Upper lobe of left lung (tissue), 6 donors: ENCODE measurements around the gene KCNJ2. TPM values are rescaled to one million over a fixed set of nuclear protein-coding genes. Genes with fewer than 3 reads are reported as not detected.
A peak's percentile ranks its signal among the peaks of the same experiment; 100 is the strongest.

Experiments used
- ATAC-seq, 2 donors: fragments of 200-7000 bp; cut with Tn5 transposase; one replicate each; pipeline ENCODE4 v1.9.1; 2022; ENCODE audit warnings: mild to moderate bottlenecking in 2 of 2, moderate library complexity in 2 of 2; ENCODE audit not compliant: low FRiP score in 2 of 2
- DNase-seq, 2 donors: peaks; one replicate each; pipeline ENCODE4 v3.0.0-alpha.2; 2019 to 2020
- H3K27ac ChIP-seq, 4 donors: fragments of 200-600 bp; sonication (generic); one replicate each; pipeline ENCODE4 v1.5.1; 2016 to 2019
- H3K27me3 ChIP-seq, 4 donors: fragments of 200-600 bp; sonication (generic); one replicate each; pipeline ENCODE4 v1.5.1; 2017 to 2019
- H3K36me3 ChIP-seq, 4 donors: fragments of 200-600 bp; sonication (generic); one replicate each; pipeline ENCODE4 v1.5.1; 2016 to 2019
- H3K4me1 ChIP-seq, 4 donors: fragments of 200-600 bp; sonication (generic); one replicate each; pipeline ENCODE4 v1.5.1; 2018 to 2019
- H3K4me3 ChIP-seq, 4 donors: fragments of 200-600 bp; sonication (generic); one replicate each; pipeline ENCODE4 v1.5.1; 2017 to 2019; ENCODE audit warnings: mild to moderate bottlenecking in 2 of 4, moderate library complexity in 1 of 4
- H3K9me3 ChIP-seq, 4 donors: fragments of 200-600 bp; sonication (generic); one replicate each; pipeline ENCODE4 v1.5.1; 2018 to 2019
- EP300 ChIP-seq, 4 donors: sonication (generic); formaldehyde crosslinking; IDR thresholded peaks; one replicate each; pipeline ENCODE4 v1.5.1; 2017; ENCODE audit warnings: antibody characterized with exemption in 4 of 4, control low read depth in 2 of 4
- POLR2A ChIP-seq, 4 donors: fragments of 450-650 bp; IDR thresholded peaks; one replicate each; pipeline ENCODE4 v1.5.1; 2016 to 2017; ENCODE audit warnings: antibody characterized with exemption in 4 of 4, mild to moderate bottlenecking in 2 of 4
- POLR2AphosphoS5 ChIP-seq, 2 donors: sonication (generic); formaldehyde crosslinking; IDR thresholded peaks; one replicate each; pipeline ENCODE4 v1.5.1; 2017; ENCODE audit warnings: antibody characterized with exemption in 2 of 2
- WGBS, 2 donors: methylation state at CpG; one replicate each; pipeline ENCODE4 v1.1.5; 2017 to 2018; 5-methylcytosine and 5-hydroxymethylcytosine counted together
- total RNA-seq, 6 donors: library from RNA; depleted of rRNA in 4 of 6; stranded (reverse); fragments of >200 nt in 4 of 6; gene quantifications; one replicate each; pipeline versions ENCODE4 v1.1.0 to v1.2.1, GENCODE V29; 2016 to 2021
- TF ChIP-seq, protein P1 (sequence below), 6 experiments: fragments of 450-650 bp in 4 of 6; fragments of 200-600 bp in 2 of 6; sonication (generic) in 2 of 6; IDR thresholded peaks; one replicate each; pipeline ENCODE4 v1.5.1; 2016 to 2019; ENCODE audit warnings: antibody characterized with exemption in 6 of 6
- donor health status: DM: no; HTN: no; CAD: no; lungs with moderate emphysema.
- donor health status: DM: no; HTN: yes; CAD: no; lungs with severe emphysema.

The KCNJ2 gene
- total RNA-seq, 6 donors from 2014 or later, result 4.2 to 24.2 (median 6.2) TPM

- peak overlapping the region in 3 of 4 donors; percentile 52 to 83 (median 69) for H3K4me3 ChIP-seq
These were observed 1.8 kb downstream of the KCNJ2 start for GRCh38 chr17:70171159-70171558.

GRCh38 chr17:70172449-70172848, 3.1 kb downstream of the KCNJ2 start:
- Histone ChIP-seq H3K4me3 (no peak overlapping the region), H3K4me1 (peaks cover 19 to 29% (median 22%) of the 10 kb centered on the region in 4 donors)
- ATAC-seq, result no peak

More at GRCh38 chr17:70171159-70171558, 1.8 kb downstream of the KCNJ2 start:
- H3K27ac ChIP-seq, result no peak overlapping the region
- peaks cover 19 to 29% (median 22%) of the 10 kb centered on the region in 4 donors for H3K4me1 ChIP-seq
- no peak for ATAC-seq
- no peaks in the 10 kb centered on the region for H3K27me3 ChIP-seq
- no peaks in the 10 kb centered on the region for H3K9me3 ChIP-seq
- peak in 1 of 2 donors; percentile 24 for DNase-seq
- TF ChIP-seq, protein P1, sequence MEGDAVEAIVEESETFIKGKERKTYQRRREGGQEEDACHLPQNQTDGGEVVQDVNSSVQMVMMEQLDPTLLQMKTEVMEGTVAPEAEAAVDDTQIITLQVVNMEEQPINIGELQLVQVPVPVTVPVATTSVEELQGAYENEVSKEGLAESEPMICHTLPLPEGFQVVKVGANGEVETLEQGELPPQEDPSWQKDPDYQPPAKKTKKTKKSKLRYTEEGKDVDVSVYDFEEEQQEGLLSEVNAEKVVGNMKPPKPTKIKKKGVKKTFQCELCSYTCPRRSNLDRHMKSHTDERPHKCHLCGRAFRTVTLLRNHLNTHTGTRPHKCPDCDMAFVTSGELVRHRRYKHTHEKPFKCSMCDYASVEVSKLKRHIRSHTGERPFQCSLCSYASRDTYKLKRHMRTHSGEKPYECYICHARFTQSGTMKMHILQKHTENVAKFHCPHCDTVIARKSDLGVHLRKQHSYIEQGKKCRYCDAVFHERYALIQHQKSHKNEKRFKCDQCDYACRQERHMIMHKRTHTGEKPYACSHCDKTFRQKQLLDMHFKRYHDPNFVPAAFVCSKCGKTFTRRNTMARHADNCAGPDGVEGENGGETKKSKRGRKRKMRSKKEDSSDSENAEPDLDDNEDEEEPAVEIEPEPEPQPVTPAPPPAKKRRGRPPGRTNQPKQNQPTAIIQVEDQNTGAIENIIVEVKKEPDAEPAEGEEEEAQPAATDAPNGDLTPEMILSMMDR (IDR thresholded peaks at IDR 0.05), result no peak
- TF ChIP-seq POLR2A (IDR thresholded peaks at IDR 0.05) (no peak), EP300 (IDR thresholded peaks at IDR 0.05) (no peak), POLR2AphosphoS5 (IDR thresholded peaks at IDR 0.05) (no peak)
- WGBS, 2 donors, result 51 to 58% methylated on average over 5 of the region's 5 CpGs
- peaks cover 3 to 13% (median 9%) of the 10 kb centered on the region in 4 donors for H3K36me3 ChIP-seq

DNA sequence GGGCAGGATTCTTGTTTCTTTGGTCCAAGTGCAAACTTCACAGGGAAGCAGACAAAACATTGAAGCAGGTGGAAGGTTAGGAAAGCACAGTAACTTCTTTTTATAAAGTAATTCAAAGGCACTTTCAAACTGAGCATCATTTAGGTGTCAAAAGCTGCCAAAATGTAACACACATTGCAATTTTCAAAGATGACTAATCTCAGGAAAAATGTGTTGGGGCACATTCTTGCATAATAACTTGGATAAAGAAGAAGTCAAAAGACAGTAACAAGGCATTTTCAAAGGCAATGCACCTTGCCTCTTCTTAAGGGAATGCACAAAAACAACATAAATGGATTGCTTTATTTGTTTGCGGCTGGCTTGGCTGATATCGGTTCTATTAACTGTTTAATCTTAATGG, 3.6 kb downstream of the KCNJ2 start:
- DNase-seq, result no peak
- Histone ChIP-seq H3K27ac (no peak overlapping the region), H3K27me3 (no peaks in the 10 kb centered on the region), H3K4me1 (peaks cover 15 to 29% (median 19%) of the 10 kb centered on the region in 4 donors), H3K9me3 (no peaks in the 10 kb centered on the region), H3K36me3 (peaks cover 3 to 18% (median 11%) of the 10 kb centered on the region in 4 donors), H3K4me3 (no peak overlapping the region)
- WGBS, 2 donors, result 75 to 83% methylated on average over 2 of the region's 2 CpGs
- ATAC-seq, result no peak
- no peak for TF ChIP-seq EP300 (IDR thresholded peaks at IDR 0.05)
- no peak for TF ChIP-seq POLR2A (IDR thresholded peaks at IDR 0.05)
- no peak for TF ChIP-seq POLR2AphosphoS5 (IDR thresholded peaks at IDR 0.05)
- TF ChIP-seq, protein P1 (IDR thresholded peaks at IDR 0.05), result no peak

More at GRCh38 chr17:70172449-70172848, 3.1 kb downstream of the KCNJ2 start:
- no peaks in the 10 kb centered on the region for H3K9me3 ChIP-seq
- WGBS, 2 donors, result 70 to 73% methylated on average over 2 of the region's 2 CpGs
- no peak for DNase-seq
- H3K27me3 ChIP-seq, result no peaks in the 10 kb centered on the region
- H3K27ac ChIP-seq, result no peak overlapping the region
- TF ChIP-seq EP300 (IDR thresholded peaks at IDR 0.05) (no peak), POLR2A (IDR thresholded peaks at IDR 0.05) (no peak), POLR2AphosphoS5 (IDR thresholded peaks at IDR 0.05) (no peak)
- TF ChIP-seq, protein P1 (IDR thresholded peaks at IDR 0.05), result no peak
- H3K36me3 ChIP-seq, result peaks cover 3 to 18% (median 11%) of the 10 kb centered on the region in 4 donors

DNA sequence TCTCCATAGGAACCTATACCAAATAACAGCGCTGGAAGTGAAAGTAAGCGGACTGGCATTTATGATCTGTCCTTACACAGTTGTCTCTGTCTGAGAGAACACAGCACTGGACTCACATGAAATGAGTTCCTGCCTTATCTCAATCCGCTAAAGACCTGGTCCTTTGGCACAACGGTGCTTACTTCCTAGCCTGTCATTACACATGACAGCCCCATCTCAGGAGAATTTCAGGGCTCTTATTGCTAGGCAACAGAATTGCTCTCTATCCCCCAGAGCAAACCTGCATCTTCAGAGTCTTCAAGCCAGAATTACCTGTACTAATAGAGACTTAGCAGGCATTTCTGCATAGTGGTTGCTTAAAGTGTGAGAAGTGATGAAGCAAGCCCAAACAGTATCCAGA, 4.3 kb downstream of the KCNJ2 start:
- H3K36me3 ChIP-seq, result peaks cover 3 to 18% (median 11%) of the 10 kb centered on the region in 4 donors
- ATAC-seq (no peak), DNase-seq (no peak)
- H3K27ac ChIP-seq, result no peak overlapping the region
- peaks cover 8 to 24% (median 17%) of the 10 kb centered on the region in 4 donors for H3K4me1 ChIP-seq
- H3K27me3 ChIP-seq, result no peaks in the 10 kb centered on the region
- H3K9me3 ChIP-seq, result no peaks in the 10 kb centered on the region
- 72 to 78% methylated on average over 4 of the region's 4 CpGs for WGBS, 2 donors
- TF ChIP-seq POLR2AphosphoS5 (IDR thresholded peaks at IDR 0.05) (no peak), EP300 (IDR thresholded peaks at IDR 0.05) (no peak), POLR2A (IDR thresholded peaks at IDR 0.05) (no peak)
- TF ChIP-seq, protein P1 (IDR thresholded peaks at IDR 0.05), result no peak
- H3K4me3 ChIP-seq, result no peak overlapping the region

DNA sequence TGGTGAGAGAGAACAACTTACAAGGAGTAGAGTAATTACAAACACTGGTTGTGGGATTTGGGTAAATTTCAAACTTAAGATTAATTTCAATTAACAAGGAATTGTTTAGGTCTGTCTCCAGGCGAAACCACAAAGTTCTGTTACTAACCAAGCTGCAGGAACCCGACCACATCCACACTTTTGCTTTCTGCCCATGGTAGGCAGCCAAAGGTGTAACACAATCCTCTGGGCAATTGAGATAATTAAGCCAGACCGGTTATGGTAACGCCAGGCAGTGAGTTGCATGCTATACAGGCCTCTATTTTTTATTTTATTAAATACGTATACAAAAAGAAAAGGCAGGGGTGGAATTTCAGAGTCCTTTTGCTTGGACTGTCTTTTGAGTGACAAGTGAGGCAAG, 12.0 kb downstream of the KCNJ2 start:
- 84 to 86% methylated on average over 5 of the region's 5 CpGs for WGBS, 2 donors
- DNase-seq, result no peak
- ATAC-seq, result no peak
- TF ChIP-seq POLR2A (IDR thresholded peaks at IDR 0.05) (no peak), POLR2AphosphoS5 (IDR thresholded peaks at IDR 0.05) (no peak), EP300 (IDR thresholded peaks at IDR 0.05) (no peak)
- TF ChIP-seq, protein P1 (IDR thresholded peaks at IDR 0.05), result no peak
- Histone ChIP-seq H3K36me3 (peaks cover 0 to 2% (median under 1%) of the 10 kb centered on the region in 4 donors), H3K9me3 (no peaks in the 10 kb centered on the region), H3K27ac (no peak overlapping the region), H3K27me3 (no peaks in the 10 kb centered on the region), H3K4me3 (no peak overlapping the region), H3K4me1 (no peaks in the 10 kb centered on the region)
